Testis (tissue), 3 donors: Measurements from ENCODE around the gene SCARB1. TPM values are rescaled to one million over a fixed set of nuclear protein-coding genes. Genes with fewer than 3 reads are reported as not detected.

Experiments
- DNase-seq: peaks from one replicate; pipeline ENCODE4 v3.0.0-alpha.2; 2019
- H3K27ac ChIP-seq, 2 donors: fragments of 200-600 bp; sonication (generic); one replicate each; pipeline ENCODE4 v1.5.1; 2019
- H3K27me3 ChIP-seq: fragments of 200-600 bp; sonication (generic); one replicate; pipeline ENCODE4 v1.5.1; 2019
- H3K36me3 ChIP-seq: fragments of 200-600 bp; sonication (generic); one replicate; pipeline ENCODE4 v1.5.1; 2017; ENCODE audit warnings: low read depth; ENCODE audit errors: missing control alignments
- H3K4me1 ChIP-seq: fragments of 200-600 bp; sonication (generic); one replicate; pipeline ENCODE4 v1.5.1; 2019
- H3K4me3 ChIP-seq, 2 donors: fragments of 200-600 bp; sonication (generic); one replicate each; pipeline ENCODE4 v1.5.1; 2017 to 2019
- H3K9me3 ChIP-seq: fragments of 200-600 bp; sonication (generic); one replicate; pipeline ENCODE4 v1.5.1; 2017
- POLR2A ChIP-seq: fragments of 450-650 bp; IDR thresholded peaks from one replicate; pipeline ENCODE4 v1.6.1; 2017; ENCODE audit warnings: antibody characterized with exemption, mild to moderate bottlenecking, moderate library complexity
- WGBS, 2 donors: methylation state at CpG; one replicate each; pipeline ENCODE4 v1.1.5; 2018; 5-methylcytosine and 5-hydroxymethylcytosine counted together
- intact Hi-C: fragments of 100-400 bp; cut with DNase I; formaldehyde crosslinking; loops from one replicate; pipeline ENCODE4 v1.15.1; 2023; ENCODE audit warnings: low total_unique reads
- polyA plus RNA-seq: library from polyadenylated mRNA; stranded (reverse); fragments of 350-450 nt; fragmentation: Illumina TruSeq; extraction: RNeasy Lipid Tissue Mini Kit (QIAGEN cat#74804); gene quantifications from one replicate; pipeline ENCODE4 v1.2.3, GENCODE V29; 2014; ENCODE audit warnings: low read depth, low replicate concordance; ENCODE audit not compliant: insufficient read depth
- total RNA-seq, 2 donors: library from RNA; depleted of rRNA; stranded (reverse); fragments of >200 nt; gene quantifications; one replicate each; pipeline ENCODE4 v1.2.3, GENCODE V29; 2016
- TF ChIP-seq, protein P1 (sequence below), 3 experiments: fragments of 450-650 bp in 2 of 3; fragments of 200-600 bp in 1 of 3; sonication (generic) in 1 of 3; IDR thresholded peaks; one replicate each; pipeline ENCODE4 v1.5.1; 2016 to 2019; ENCODE audit warnings: antibody characterized with exemption in 3 of 3, mild to moderate bottlenecking in 2 of 3, moderate library complexity in 1 of 3

SCARB1 gene
- total and polyA plus RNA-seq, 3 donors from 2014 or later = 46.9 to 116 (median 73.6) TPM

DNA sequence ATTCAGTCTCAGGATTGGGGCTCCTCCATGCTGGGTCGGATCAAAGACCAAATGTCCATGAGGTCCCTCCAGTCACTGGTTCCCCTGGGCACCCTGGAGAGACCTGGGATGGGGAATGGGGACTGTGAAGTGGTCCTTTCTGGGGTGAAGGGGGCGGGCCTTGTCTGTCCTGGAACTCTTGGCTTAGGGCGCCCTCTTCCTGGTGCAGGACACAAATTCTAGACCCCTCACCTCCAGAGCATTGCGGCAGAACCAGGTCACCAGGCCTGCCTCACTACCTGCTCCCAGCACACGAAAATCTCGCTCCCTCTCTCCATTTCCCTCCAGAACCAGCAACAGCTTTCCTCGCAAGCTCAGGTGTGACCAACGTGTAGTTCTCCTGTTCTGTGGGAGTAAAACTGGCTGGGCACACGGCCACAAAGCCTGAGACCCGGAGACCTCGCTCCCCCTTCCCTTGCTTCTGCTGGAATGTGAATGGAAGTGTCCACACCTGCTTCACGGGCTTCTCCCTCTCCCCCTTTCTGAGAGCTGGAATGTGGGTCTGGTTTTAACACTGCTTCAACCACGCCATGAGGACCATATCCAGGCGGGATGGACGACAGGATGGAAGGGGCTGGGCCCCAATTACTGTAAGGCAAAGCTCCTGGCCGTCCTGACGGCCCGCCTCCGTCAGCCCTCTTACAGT lies 112.7 kb downstream of the SCARB1 start:
- intact Hi-C loops = no loop called here
- 77 to 80% methylated on average over 19 of the region's 19 CpGs for WGBS, 2 donors
- Histone ChIP-seq H3K4me3 (no peak overlapping the region), H3K4me1 (peaks cover 41% of the 10 kb centered on the region), H3K27me3 (no peaks in the 10 kb centered on the region), H3K27ac (no peak overlapping the region), H3K36me3 (no peaks in the 10 kb centered on the region), H3K9me3 (no peaks in the 10 kb centered on the region)
- TF ChIP-seq, protein P1, sequence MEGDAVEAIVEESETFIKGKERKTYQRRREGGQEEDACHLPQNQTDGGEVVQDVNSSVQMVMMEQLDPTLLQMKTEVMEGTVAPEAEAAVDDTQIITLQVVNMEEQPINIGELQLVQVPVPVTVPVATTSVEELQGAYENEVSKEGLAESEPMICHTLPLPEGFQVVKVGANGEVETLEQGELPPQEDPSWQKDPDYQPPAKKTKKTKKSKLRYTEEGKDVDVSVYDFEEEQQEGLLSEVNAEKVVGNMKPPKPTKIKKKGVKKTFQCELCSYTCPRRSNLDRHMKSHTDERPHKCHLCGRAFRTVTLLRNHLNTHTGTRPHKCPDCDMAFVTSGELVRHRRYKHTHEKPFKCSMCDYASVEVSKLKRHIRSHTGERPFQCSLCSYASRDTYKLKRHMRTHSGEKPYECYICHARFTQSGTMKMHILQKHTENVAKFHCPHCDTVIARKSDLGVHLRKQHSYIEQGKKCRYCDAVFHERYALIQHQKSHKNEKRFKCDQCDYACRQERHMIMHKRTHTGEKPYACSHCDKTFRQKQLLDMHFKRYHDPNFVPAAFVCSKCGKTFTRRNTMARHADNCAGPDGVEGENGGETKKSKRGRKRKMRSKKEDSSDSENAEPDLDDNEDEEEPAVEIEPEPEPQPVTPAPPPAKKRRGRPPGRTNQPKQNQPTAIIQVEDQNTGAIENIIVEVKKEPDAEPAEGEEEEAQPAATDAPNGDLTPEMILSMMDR (IDR thresholded peaks at IDR 0.05) = no peak
- no peak for TF ChIP-seq POLR2A
- DNase-seq = no peak

DNA sequence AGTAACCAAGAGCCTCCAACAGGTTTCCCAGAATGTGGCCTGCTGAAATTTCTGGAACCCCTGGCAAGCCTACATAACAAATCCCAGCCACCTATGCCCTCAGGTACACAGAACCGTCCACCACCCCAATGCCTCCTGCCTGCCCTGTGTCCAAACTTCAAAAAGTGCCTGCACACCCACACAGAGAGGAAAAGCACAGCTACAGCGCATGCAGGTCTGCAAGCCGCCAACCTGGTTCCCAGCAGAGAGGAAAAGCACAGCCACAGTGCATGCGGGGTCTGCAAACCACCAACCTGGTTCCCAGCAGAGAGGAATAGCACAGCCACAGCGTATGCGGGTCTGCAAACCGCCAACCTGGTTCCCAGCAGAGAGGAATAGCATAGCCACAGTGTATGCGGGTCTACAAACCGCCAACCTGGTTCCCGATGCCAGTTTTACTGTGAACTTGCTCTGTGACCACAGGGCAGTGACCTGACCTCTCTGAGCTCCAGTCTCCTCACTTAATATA lies 113.5 kb downstream of the SCARB1 start:
- TF ChIP-seq POLR2A = no peak
- TF ChIP-seq, protein P1 (IDR thresholded peaks at IDR 0.05) = no peak
- H3K4me1 ChIP-seq = peaks cover 38% of the 10 kb centered on the region
- WGBS, 2 donors = 90 to 91% methylated on average over 8 to 10 of the region's 10 CpGs
- H3K9me3 ChIP-seq = no peaks in the 10 kb centered on the region
- H3K4me3 ChIP-seq = no peak overlapping the region
- H3K36me3 ChIP-seq = no peaks in the 10 kb centered on the region
- intact Hi-C loops = no loop called here
- DNase-seq = no peak
- no peaks in the 10 kb centered on the region for H3K27me3 ChIP-seq
- no peak overlapping the region for H3K27ac ChIP-seq

DNA sequence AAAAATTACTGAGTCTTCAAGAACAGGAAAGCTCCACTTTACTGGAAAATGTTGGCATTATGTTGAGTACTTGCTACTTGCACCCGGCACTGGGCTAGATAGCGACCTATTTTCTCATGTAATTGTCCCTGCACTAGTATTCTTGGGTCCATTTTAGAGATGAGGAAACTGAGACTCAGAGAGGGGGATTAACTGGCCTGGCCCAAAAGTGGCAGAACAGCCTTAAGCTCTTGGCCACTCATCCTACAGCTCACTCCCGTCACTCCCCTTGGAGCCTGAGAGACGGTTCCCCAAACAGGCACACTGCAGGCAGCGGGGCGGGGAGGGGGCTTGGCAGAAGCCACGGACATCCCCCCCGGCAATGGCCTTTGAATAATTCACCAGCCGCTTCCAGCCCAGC lies 113.9 kb downstream of the SCARB1 start:
- Histone ChIP-seq H3K36me3 (no peaks in the 10 kb centered on the region), H3K27me3 (no peaks in the 10 kb centered on the region), H3K4me3 (no peak overlapping the region), H3K4me1 (peaks cover 33% of the 10 kb centered on the region), H3K27ac (no peak overlapping the region), H3K9me3 (no peaks in the 10 kb centered on the region)
- WGBS, 2 donors = 86 to 89% methylated on average over 5 to 9 of the region's 9 CpGs
- intact Hi-C loops = loop anchor here (5.0 kb wide), 1 partner anchor 182 kb away; the partner anchor contains the start of gene NCOR2
- no peak for DNase-seq
- no peak for TF ChIP-seq POLR2A
- TF ChIP-seq, protein P1 (IDR thresholded peaks at IDR 0.05) = no peak

DNA sequence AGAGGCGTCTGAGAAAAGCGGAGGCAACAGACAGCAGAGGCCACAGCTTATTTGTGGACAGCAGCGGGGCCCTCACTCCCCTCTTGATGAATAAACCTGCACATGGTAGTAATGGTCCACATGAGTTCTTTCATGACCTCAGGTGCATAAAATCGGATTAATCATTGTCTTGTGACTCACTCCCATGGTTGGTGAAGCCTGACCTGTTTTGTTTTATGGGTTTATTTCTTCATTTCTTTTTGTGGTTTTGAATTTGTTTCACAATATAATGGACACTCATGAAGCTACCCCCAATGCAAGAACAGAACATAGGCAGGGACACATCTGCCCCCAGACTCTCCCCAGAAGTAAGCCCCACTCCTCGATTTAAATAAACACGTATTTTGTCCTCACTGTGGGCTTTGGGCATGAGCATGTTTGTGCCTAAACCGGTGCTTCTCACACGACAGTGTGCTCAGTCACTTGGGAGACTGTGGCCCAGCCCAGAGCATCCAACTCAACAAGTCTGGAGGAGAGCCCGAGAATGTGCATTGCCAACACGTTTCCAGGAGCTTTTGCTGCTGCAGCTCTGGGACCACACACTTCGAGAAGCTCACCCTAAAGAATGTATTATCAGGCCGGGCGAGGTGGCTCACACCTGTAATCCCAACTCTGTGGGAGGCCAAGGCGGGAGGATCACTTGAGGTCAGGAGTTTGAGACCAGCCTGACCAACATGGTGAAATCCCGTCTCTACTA lies 116.1 kb downstream of the SCARB1 start:
- intact Hi-C loops = loop anchor here (5.0 kb wide), 1 partner anchor 180 kb away; the partner anchor contains the start of gene NCOR2

More for the DNA sequence above, 116.1 kb downstream of the SCARB1 start:
- Histone ChIP-seq H3K4me3 (no peak overlapping the region), H3K36me3 (no peaks in the 10 kb centered on the region), H3K4me1 (peaks cover 31% of the 10 kb centered on the region), H3K27ac (no peak overlapping the region), H3K27me3 (no peaks in the 10 kb centered on the region), H3K9me3 (no peaks in the 10 kb centered on the region)
- DNase-seq = no peak
- TF ChIP-seq, protein P1 (IDR thresholded peaks at IDR 0.05) = no peak
- TF ChIP-seq POLR2A = no peak
- 84 to 85% methylated on average over 14 to 15 of the region's 15 CpGs for WGBS, 2 donors
